HepG2 (cell line): ENCODE results near the gene SHLD1. TPM values are rescaled to one million over a fixed set of nuclear protein-coding genes. Genes with fewer than 3 reads are reported as not detected.

ENCODE experiments used
- CCAR2 ChIP-seq: fragments of 200-400 bp; formaldehyde crosslinking; optimal IDR thresholded peaks from 2 replicates; pipeline ENCODE3; 2018; ENCODE audit warnings: low read depth, mild to moderate bottlenecking, low read length, moderate library complexity
- DBP ChIP-seq: sonication (generic); formaldehyde crosslinking; IDR thresholded peaks from 2 replicates; pipeline ENCODE4 v1.4.0; 2020; ENCODE audit warnings: missing genetic modification reagents; ENCODE audit errors: not compliant biosample characterization
- FOXA1 ChIP-seq, 2 experiments: fragments of 450-650 bp in 1 of 2; sonication (generic) in 1 of 2; formaldehyde crosslinking in 1 of 2; IDR thresholded peaks; 2 replicates each; pipeline versions ENCODE4 v1.4.0 to v1.6.1; 2016 to 2020; ENCODE audit warnings: missing genetic modification reagents in 1 of 2
- MED1 ChIP-seq: sonication (generic); formaldehyde crosslinking; IDR thresholded peaks from 2 replicates; pipeline ENCODE4 v1.4.0; 2020; ENCODE audit warnings: missing genetic modification reagents
- POLR2AphosphoS5 ChIP-seq: IDR thresholded peaks from 2 replicates; pipeline ENCODE4 v1.6.1; 2012; ENCODE audit warnings: low read depth, low read length
- U2AF1 ChIP-seq: fragments of 200-400 bp; formaldehyde crosslinking; optimal IDR thresholded peaks from 2 replicates; pipeline ENCODE3; 2017; ENCODE audit warnings: mild to moderate bottlenecking, low read depth, low read length
- ZNF646 ChIP-seq: sonication (generic); formaldehyde crosslinking; IDR thresholded peaks from 2 replicates; pipeline ENCODE4 v1.9.0; 2021; ENCODE audit warnings: mild to moderate bottlenecking, missing genetic modification reagents
- ZNF772 ChIP-seq: sonication (generic); formaldehyde crosslinking; IDR thresholded peaks from 2 replicates; pipeline ENCODE4 v1.5.0; 2020; ENCODE audit warnings: mild to moderate bottlenecking, missing genetic modification reagents
- ZSCAN12 ChIP-seq: sonication (generic); formaldehyde crosslinking; IDR thresholded peaks from 2 replicates; pipeline ENCODE4 v1.9.0; 2021; ENCODE audit warnings: mild to moderate bottlenecking, missing genetic modification reagents
- polyA plus RNA-seq, 8 experiments: library from polyadenylated mRNA; depleted of rRNA in 3 of 8; stranded (reverse) in 7 of 8; unstranded in 1 of 8; fragments of >200 nt; fragmentation: Illumina TruSeq in 4 of 8; extraction: Trizol in 4 of 8; gene quantifications; 2 replicates each; pipeline versions ENCODE4 v1.2.1 to v1.2.3, GENCODE V29; 2011 to 2016; ENCODE audit warnings: low read depth in 4 of 8, missing spikeins in 1 of 8, mixed read lengths in 1 of 8; ENCODE audit not compliant: insufficient read depth in 1 of 8
- total RNA-seq, 5 experiments: library from RNA; depleted of rRNA; stranded (reverse); fragments of >200 nt; fragmentation: Illumina TruSeq; extraction: Trizol; gene quantifications; 2 replicates each; pipeline ENCODE4 v1.2.3, GENCODE V29; 2016; ENCODE audit warnings: low read depth in 1 of 5
- TF ChIP-seq, protein P1 (sequence below): sonication (generic); formaldehyde crosslinking; IDR thresholded peaks from 2 replicates; pipeline ENCODE4 v1.8.1; 2023; ENCODE audit warnings: mild to moderate bottlenecking, moderate library complexity, missing genetic modification reagents
- TF ChIP-seq, protein P2 (sequence below): IDR thresholded peaks from 2 replicates; pipeline ENCODE4 v1.6.1; 2016; ENCODE audit warnings: low read depth
- TF ChIP-seq, protein P3 (sequence below): sonication (generic); formaldehyde crosslinking; IDR thresholded peaks from 2 replicates; pipeline ENCODE4 v1.5.1; 2020; ENCODE audit warnings: missing genetic modification reagents, mild to moderate bottlenecking, borderline replicate concordance
- TF ChIP-seq, protein P4 (sequence below): sonication (generic); formaldehyde crosslinking; IDR thresholded peaks from 2 replicates; pipeline ENCODE4 v1.4.0; 2020; ENCODE audit warnings: missing genetic modification reagents

The SHLD1 gene
- total and polyA plus RNA-seq, 2 of the 13 experiments (the other 11 are each of a cell fraction or from before 2014, with no cell fraction given), result 8.9 to 10.0 TPM

GRCh38 chr20:5806457-5807263 is 56.5 kb downstream of the SHLD1 start (continued):
- TF ChIP-seq, protein P1, sequence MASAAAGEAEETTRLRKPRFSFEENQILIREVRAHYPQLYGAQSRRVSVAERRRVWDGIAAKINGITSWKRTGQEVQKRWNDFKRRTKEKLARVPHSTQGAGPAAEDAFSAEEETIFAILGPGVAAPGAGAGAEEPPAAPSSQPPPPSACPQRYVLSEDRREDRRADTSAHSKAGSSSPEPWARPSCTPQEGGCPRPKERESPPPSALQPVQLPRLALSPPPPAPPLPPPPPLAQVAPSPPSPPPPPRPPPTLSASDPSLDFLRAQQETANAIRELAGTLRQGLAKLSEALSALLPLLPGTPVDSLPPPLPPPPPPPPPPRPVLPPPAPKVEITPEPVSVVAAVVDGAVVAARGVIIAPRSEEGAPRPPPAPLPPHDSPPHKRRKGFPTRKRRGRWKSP, result no peak
- TF ChIP-seq, protein P2, sequence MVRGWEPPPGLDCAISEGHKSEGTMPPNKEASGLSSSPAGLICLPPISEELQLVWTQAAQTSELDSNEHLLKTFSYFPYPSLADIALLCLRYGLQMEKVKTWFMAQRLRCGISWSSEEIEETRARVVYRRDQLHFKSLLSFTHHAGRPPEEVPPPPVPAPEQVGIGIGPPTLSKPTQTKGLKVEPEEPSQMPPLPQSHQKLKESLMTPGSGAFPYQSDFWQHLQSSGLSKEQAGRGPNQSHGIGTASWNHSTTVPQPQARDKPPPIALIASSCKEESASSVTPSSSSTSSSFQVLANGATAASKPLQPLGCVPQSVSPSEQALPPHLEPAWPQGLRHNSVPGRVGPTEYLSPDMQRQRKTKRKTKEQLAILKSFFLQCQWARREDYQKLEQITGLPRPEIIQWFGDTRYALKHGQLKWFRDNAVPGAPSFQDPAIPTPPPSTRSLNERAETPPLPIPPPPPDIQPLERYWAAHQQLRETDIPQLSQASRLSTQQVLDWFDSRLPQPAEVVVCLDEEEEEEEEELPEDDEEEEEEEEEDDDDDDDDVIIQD (CRISPR knock-in tag), result no peak
- TF ChIP-seq FOXA1 (IDR thresholded peaks at IDR 0.05), result no peak
- 0 out of 2 replicates have a peak, but pooled peaks have one; percentile 11 for TF ChIP-seq FOXA1 (CRISPR knock-in tag; IDR thresholded peaks at IDR 0.05)
- no peak for TF ChIP-seq MED1 (CRISPR knock-in tag)
- TF ChIP-seq, protein P3, sequence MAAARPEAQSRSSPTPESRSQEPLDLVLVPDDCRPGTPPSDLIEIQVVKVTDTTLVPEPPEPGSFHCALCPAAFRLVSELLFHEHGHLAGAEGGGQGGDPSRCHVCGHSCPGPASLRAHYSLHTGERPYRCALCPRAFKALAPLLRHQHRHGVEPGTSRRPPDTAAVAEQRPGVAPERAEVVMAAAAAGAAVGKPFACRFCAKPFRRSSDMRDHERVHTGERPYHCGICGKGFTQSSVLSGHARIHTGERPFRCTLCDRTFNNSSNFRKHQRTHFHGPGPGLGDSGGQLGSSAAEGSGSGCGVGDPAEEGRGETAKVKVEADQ, result no peak
- TF ChIP-seq ZNF772, result no peak
- TF ChIP-seq U2AF1, result no peak
- TF ChIP-seq, protein P4, sequence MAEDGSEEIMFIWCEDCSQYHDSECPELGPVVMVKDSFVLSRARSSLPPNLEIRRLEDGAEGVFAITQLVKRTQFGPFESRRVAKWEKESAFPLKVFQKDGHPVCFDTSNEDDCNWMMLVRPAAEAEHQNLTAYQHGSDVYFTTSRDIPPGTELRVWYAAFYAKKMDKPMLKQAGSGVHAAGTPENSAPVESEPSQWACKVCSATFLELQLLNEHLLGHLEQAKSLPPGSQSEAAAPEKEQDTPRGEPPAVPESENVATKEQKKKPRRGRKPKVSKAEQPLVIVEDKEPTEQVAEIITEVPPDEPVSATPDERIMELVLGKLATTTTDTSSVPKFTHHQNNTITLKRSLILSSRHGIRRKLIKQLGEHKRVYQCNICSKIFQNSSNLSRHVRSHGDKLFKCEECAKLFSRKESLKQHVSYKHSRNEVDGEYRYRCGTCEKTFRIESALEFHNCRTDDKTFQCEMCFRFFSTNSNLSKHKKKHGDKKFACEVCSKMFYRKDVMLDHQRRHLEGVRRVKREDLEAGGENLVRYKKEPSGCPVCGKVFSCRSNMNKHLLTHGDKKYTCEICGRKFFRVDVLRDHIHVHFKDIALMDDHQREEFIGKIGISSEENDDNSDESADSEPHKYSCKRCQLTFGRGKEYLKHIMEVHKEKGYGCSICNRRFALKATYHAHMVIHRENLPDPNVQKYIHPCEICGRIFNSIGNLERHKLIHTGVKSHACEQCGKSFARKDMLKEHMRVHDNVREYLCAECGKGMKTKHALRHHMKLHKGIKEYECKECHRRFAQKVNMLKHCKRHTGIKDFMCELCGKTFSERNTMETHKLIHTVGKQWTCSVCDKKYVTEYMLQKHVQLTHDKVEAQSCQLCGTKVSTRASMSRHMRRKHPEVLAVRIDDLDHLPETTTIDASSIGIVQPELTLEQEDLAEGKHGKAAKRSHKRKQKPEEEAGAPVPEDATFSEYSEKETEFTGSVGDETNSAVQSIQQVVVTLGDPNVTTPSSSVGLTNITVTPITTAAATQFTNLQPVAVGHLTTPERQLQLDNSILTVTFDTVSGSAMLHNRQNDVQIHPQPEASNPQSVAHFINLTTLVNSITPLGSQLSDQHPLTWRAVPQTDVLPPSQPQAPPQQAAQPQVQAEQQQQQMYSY, result no peak
- TF ChIP-seq ZNF646 (CRISPR knock-in tag), result no peak
- TF ChIP-seq DBP (CRISPR knock-in tag), result no peak
- no peak for TF ChIP-seq CCAR2
- TF ChIP-seq POLR2AphosphoS5, result no peak
- no peak for TF ChIP-seq ZSCAN12 (CRISPR knock-in tag)
